Keratinocyte (primary cell): ENCODE results near the gene SMURF1. TPM values are rescaled to one million over a fixed set of nuclear protein-coding genes. Genes with fewer than 3 reads are reported as not detected.

Experiments used
- DNase-seq: peaks from one replicate; pipeline ENCODE4 v3.0.0-alpha.2; 2011; ENCODE audit warnings: low read depth, missing footprints, low spot score
- FAIRE-seq: peaks from 2 replicates; lab custom pipeline; 2011; peaks lifted over from hg19 to GRCh38; lab: Jason Lieb, UNC
- H2AFZ ChIP-seq: 2 replicates; pipeline ENCODE4 v1.6.0; 2012; ENCODE audit warnings: low read length, control low read depth, inconsistent platforms; ENCODE audit not compliant: control insufficient read depth
- H3K27ac ChIP-seq: 2 replicates; pipeline ENCODE4 v1.5.1; 2011; ENCODE audit warnings: low read length; ENCODE audit not compliant: control insufficient read depth, insufficient read depth
- H3K27me3 ChIP-seq: 3 replicates; pipeline ENCODE4 v1.6.0; 2011; ENCODE audit warnings: low read length; ENCODE audit not compliant: control insufficient read depth, insufficient read depth; ENCODE audit errors: extremely low read depth
- H3K36me3 ChIP-seq, 2 experiments: 2 replicates in 1 of 2; 3 replicates in 1 of 2; pipeline ENCODE4 v1.5.1; 2011; ENCODE audit warnings: low read length in 2 of 2, mild to moderate bottlenecking in 1 of 2; ENCODE audit not compliant: control insufficient read depth in 2 of 2, insufficient read depth in 2 of 2; ENCODE audit errors: extremely low read depth in 1 of 2
- H3K4me1 ChIP-seq: 3 replicates; pipeline ENCODE4 v1.5.1; 2011; ENCODE audit warnings: low read length; ENCODE audit not compliant: control insufficient read depth, insufficient read depth; ENCODE audit errors: extremely low read depth
- H3K4me2 ChIP-seq: 3 replicates; pipeline ENCODE4 v1.6.0; 2011; ENCODE audit warnings: low read depth, low read length; ENCODE audit not compliant: control insufficient read depth, insufficient read depth; ENCODE audit errors: extremely low read depth
- H3K4me3 ChIP-seq, 3 experiments: fragments of 200-600 bp in 1 of 3; sonication (generic) in 1 of 3; 2 replicates in 2 of 3; 3 replicates in 1 of 3; pipeline ENCODE4 v1.5.1; 2011 to 2016; ENCODE audit warnings: low read length in 3 of 3, mild to moderate bottlenecking in 3 of 3, control low read depth in 2 of 3, inconsistent platforms in 1 of 3, low read depth in 1 of 3, mixed read lengths in 1 of 3, mixed run types in 1 of 3, moderate library complexity in 1 of 3; ENCODE audit not compliant: control insufficient read depth in 2 of 3, insufficient read depth in 2 of 3; ENCODE audit errors: extremely low read depth in 1 of 3
- H3K79me2 ChIP-seq: 2 replicates; pipeline ENCODE4 v1.6.0; 2012; ENCODE audit warnings: low read length; ENCODE audit not compliant: control insufficient read depth, insufficient read depth
- H3K9ac ChIP-seq: 3 replicates; pipeline ENCODE4 v1.6.0; 2011; ENCODE audit warnings: low read length; ENCODE audit not compliant: control insufficient read depth, insufficient read depth; ENCODE audit errors: extremely low read depth
- H3K9me1 ChIP-seq: 3 replicates; pipeline ENCODE4 v1.6.0; 2011; ENCODE audit warnings: low read length; ENCODE audit not compliant: control insufficient read depth, insufficient read depth; ENCODE audit errors: extremely low read depth
- H3K9me3 ChIP-seq: 2 replicates; pipeline ENCODE4 v1.5.1; 2012; ENCODE audit warnings: low read depth, low read length; ENCODE audit not compliant: control insufficient read depth
- H4K20me1 ChIP-seq: 3 replicates; pipeline ENCODE4 v1.6.0; 2011; ENCODE audit warnings: low read length; ENCODE audit not compliant: control insufficient read depth, insufficient read depth; ENCODE audit errors: extremely low read depth
- EZH2 ChIP-seq: IDR thresholded peaks from one replicate; pipeline ENCODE4 v1.6.1; 2012; ENCODE audit warnings: inconsistent platforms, mild to moderate bottlenecking, low read length, moderate library complexity
- dilution Hi-C: fragments of 300-500 bp; cut with MboI; formaldehyde crosslinking; loops from one replicate; pipeline ENCODE4 v1.7.0; 2020; ENCODE audit warnings: low sequenced_read_pairs; ENCODE audit not compliant: extremely low pct_ligation_motif_present
- polyA plus RNA-seq, 5 experiments: library from polyadenylated mRNA; depleted of rRNA in 3 of 5; stranded (reverse) in 3 of 5; stranded (forward) in 1 of 5; unstranded in 1 of 5; fragments of >200 nt; gene quantifications; 1 replicate in 1 of 5; 2 replicates in 3 of 5; 3 replicates in 1 of 5; pipeline versions ENCODE4 v1.2.1 to v1.2.3, GENCODE V29; 2011 to 2012; ENCODE audit warnings: missing spikeins in 2 of 5, low read depth in 1 of 5, low replicate concordance in 1 of 5
- TF ChIP-seq, protein P1 (sequence below), 3 experiments: IDR thresholded peaks in 1 of 3; conservative IDR thresholded peaks in 1 of 3; optimal IDR thresholded peaks in 1 of 3; 2 replicates in 2 of 3; 3 replicates in 1 of 3; pipeline versions ENCODE3 to v1.5.1; 2011; ENCODE audit warnings: low read length in 3 of 3, mild to moderate bottlenecking in 3 of 3, moderate library complexity in 2 of 3, control low read depth in 1 of 3, inconsistent platforms in 1 of 3; ENCODE audit not compliant: insufficient read depth in 2 of 3; ENCODE audit errors: extremely low read depth in 1 of 3

The SMURF1 gene
- polyA plus RNA-seq, 1 donor (not counting 4 experiments of a cell fraction or from before 2014, with no cell fraction given): 22.2 TPM

DNA sequence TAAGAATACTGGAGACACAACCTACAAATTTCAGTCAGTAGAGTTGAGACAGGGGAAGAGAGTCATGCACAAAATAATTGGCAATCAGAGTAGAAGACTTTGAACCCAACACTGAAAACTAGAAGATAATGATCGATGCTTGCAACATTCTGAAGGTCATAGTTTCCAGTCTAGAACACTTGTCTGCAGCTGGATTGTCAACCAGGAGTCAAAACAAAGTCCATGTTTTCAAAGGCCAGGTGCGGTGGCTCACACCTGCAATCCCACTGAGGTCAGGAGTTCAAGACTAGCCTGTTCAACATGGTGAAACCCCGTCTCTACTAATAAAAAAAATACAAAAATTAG is 26.8 kb upstream of the SMURF1 start:
- H3K4me2 ChIP-seq: no peak overlapping the region
- TF ChIP-seq EZH2: no peak
- TF ChIP-seq, protein P1, sequence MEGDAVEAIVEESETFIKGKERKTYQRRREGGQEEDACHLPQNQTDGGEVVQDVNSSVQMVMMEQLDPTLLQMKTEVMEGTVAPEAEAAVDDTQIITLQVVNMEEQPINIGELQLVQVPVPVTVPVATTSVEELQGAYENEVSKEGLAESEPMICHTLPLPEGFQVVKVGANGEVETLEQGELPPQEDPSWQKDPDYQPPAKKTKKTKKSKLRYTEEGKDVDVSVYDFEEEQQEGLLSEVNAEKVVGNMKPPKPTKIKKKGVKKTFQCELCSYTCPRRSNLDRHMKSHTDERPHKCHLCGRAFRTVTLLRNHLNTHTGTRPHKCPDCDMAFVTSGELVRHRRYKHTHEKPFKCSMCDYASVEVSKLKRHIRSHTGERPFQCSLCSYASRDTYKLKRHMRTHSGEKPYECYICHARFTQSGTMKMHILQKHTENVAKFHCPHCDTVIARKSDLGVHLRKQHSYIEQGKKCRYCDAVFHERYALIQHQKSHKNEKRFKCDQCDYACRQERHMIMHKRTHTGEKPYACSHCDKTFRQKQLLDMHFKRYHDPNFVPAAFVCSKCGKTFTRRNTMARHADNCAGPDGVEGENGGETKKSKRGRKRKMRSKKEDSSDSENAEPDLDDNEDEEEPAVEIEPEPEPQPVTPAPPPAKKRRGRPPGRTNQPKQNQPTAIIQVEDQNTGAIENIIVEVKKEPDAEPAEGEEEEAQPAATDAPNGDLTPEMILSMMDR (optimal IDR thresholded peaks at IDR 0.05 in 1 of 3, IDR thresholded peaks at IDR 0.05 in 1 of 3, conservative IDR thresholded peaks at IDR 0.05 in 1 of 3; ENCODE audit: extremely low read depth in 1 of 3, insufficient read depth in 2 of 3, low read length in 3 of 3): no peak
- no peaks in the 10 kb centered on the region for H4K20me1 ChIP-seq
- H3K4me3 ChIP-seq: no peak overlapping the region
- H3K27me3 ChIP-seq: no peaks in the 10 kb centered on the region
- dilution Hi-C loops: no loop called here
- H3K79me2 ChIP-seq: no peaks in the 10 kb centered on the region
- H3K36me3 ChIP-seq: no peaks in the 10 kb centered on the region
- no peaks in the 10 kb centered on the region for H3K4me1 ChIP-seq
- no peak for DNase-seq
- H3K9me3 ChIP-seq: no peaks in the 10 kb centered on the region
- no peaks in the 10 kb centered on the region for H3K9me1 ChIP-seq
- no peak overlapping the region for H3K9ac ChIP-seq
- no peak overlapping the region for H2AFZ ChIP-seq
- H3K27ac ChIP-seq: no peak overlapping the region
- no peak for FAIRE-seq

DNA sequence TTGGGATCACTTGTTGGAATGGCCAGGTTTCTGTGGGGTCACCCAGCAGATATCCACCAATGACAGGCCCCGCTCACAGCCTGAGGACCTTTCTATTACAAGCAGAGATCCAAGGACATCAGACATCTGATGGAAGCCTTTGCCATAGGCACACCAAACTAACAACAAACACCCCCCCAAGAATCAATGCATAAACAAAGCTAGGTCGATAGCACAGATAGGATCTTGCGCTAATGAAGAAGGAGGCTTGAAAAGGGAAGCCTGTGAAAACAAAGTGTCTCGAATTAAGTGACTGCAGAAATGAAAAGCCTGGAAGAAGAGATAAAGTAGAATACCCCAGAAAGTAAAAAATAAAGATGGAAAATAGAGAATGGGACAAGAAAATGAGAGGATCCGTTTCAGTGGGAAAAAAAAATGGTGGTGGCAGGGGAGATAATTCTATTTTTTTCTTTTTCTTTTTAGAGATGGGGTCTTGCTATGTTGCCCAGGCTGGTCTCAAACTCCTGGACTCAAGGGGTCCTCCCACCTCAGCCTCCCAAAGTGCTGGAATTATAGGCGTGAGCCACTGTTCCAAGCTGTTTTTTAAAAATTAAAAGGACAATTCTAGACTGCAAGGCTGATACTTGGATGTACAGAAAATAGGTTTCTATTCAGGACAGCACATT is 26.3 kb upstream of the SMURF1 start:
- H3K79me2 ChIP-seq: no peaks in the 10 kb centered on the region
- H3K27ac ChIP-seq: no peak overlapping the region
- H3K9me1 ChIP-seq: no peaks in the 10 kb centered on the region
- H3K4me1 ChIP-seq: no peaks in the 10 kb centered on the region
- no peaks in the 10 kb centered on the region for H3K36me3 ChIP-seq
- TF ChIP-seq, protein P1 (optimal IDR thresholded peaks at IDR 0.05 in 1 of 3, IDR thresholded peaks at IDR 0.05 in 1 of 3, conservative IDR thresholded peaks at IDR 0.05 in 1 of 3; ENCODE audit: extremely low read depth in 1 of 3, insufficient read depth in 2 of 3, low read length in 3 of 3): no peak
- no peak for TF ChIP-seq EZH2
- H3K4me3 ChIP-seq: no peak overlapping the region
- no peaks in the 10 kb centered on the region for H3K9me3 ChIP-seq
- no peak overlapping the region for H2AFZ ChIP-seq
- H3K27me3 ChIP-seq: no peaks in the 10 kb centered on the region
- H4K20me1 ChIP-seq: no peaks in the 10 kb centered on the region
- FAIRE-seq (no peak), DNase-seq (no peak)
- dilution Hi-C loops: no loop called here
- no peak overlapping the region for H3K4me2 ChIP-seq
- no peak overlapping the region for H3K9ac ChIP-seq
